IMR-90 (cell line): Measurements from ENCODE around the gene STXBP6. TPM values are rescaled to one million over a fixed set of nuclear protein-coding genes. Genes with fewer than 3 reads are reported as not detected.

Experiments used
- ATAC-seq: fragments of 200-7000 bp; cut with Tn5 transposase; 2 replicates; pipeline ENCODE4 v1.9.1; 2020; ENCODE audit warnings: low read depth, mild to moderate bottlenecking, moderate library complexity
- BruUV-seq: library from RNA; stranded (reverse); fragments of 400-500 nt; replicated peaks from 2 replicates; lab custom pipeline; 2021; lab: Mats Ljungman, UMichigan
- CTCF ChIA-PET: fragments of 300-600 bp; formaldehyde crosslinking; extraction: SDS; loops from one replicate; lab custom pipeline; 2021; ENCODE audit warnings: antibody characterized with exemption; lab: Yijun Ruan, JAX
- POLR2A ChIA-PET: fragments of 300-600 bp; sonication (Branson Sonifier 250); formaldehyde crosslinking; loops from one replicate; lab custom pipeline; 2022; ENCODE audit warnings: antibody characterized with exemption; ENCODE audit not compliant: unreplicated experiment; lab: Charles Lee
- DNase-seq: peaks from one replicate; pipeline ENCODE4 v3.0.0; 2013
- H2AFZ ChIP-seq: replicated peaks from 2 replicates; pipeline ENCODE3; 2013; ENCODE audit warnings: low read length, mild to moderate bottlenecking; ENCODE audit not compliant: poor library complexity
- H2AK5ac ChIP-seq: 2 replicates; pipeline ENCODE4 v1.6.1; 2013; ENCODE audit warnings: low read depth, low read length, inconsistent platforms
- H2AK9ac ChIP-seq: replicated peaks from 2 replicates; pipeline ENCODE3; 2013; ENCODE audit warnings: mild to moderate bottlenecking, low read depth, low read length, moderate library complexity; ENCODE audit not compliant: poor library complexity
- H2BK120ac ChIP-seq: 2 replicates; pipeline ENCODE4 v1.6.1; 2013; ENCODE audit warnings: low read depth, low read length, inconsistent platforms
- H2BK15ac ChIP-seq: 3 replicates; pipeline ENCODE4 v1.6.1; 2013; ENCODE audit warnings: low read depth, low read length, inconsistent platforms
- H2BK20ac ChIP-seq: 2 replicates; pipeline ENCODE4 v1.6.1; 2013; ENCODE audit warnings: low read depth, mild to moderate bottlenecking, inconsistent platforms, low read length, moderate library complexity
- H2BK5ac ChIP-seq: 2 replicates; pipeline ENCODE4 v1.6.1; 2013; ENCODE audit warnings: mild to moderate bottlenecking, low read depth, low read length, inconsistent platforms; ENCODE audit not compliant: poor library complexity, severe bottlenecking
- H3K14ac ChIP-seq: replicated peaks from 2 replicates; pipeline ENCODE4 v1.6.1; 2013; ENCODE audit warnings: low read depth, low read length, inconsistent platforms
- H3K18ac ChIP-seq: 2 replicates; pipeline ENCODE4 v1.6.1; 2013; ENCODE audit warnings: low read depth, low read length, control low read depth
- H3K23ac ChIP-seq: 2 replicates; pipeline ENCODE4 v1.6.1; 2013; ENCODE audit warnings: low read depth, low read length, inconsistent platforms
- H3K27ac ChIP-seq: 2 replicates; pipeline ENCODE4 v1.5.1; 2013; ENCODE audit warnings: mild to moderate bottlenecking, control low read depth, low read length; ENCODE audit not compliant: insufficient read depth
- H3K27me3 ChIP-seq: 2 replicates; pipeline ENCODE4 v1.6.1; 2013; ENCODE audit warnings: low read length; ENCODE audit not compliant: control insufficient read depth, insufficient read depth
- H3K36me3 ChIP-seq: 2 replicates; pipeline ENCODE4 v1.6.1; 2013; ENCODE audit warnings: low read length, mixed read lengths; ENCODE audit not compliant: control insufficient read depth, insufficient read depth
- H3K4ac ChIP-seq: 2 replicates; pipeline ENCODE4 v1.6.1; 2013; ENCODE audit warnings: low read depth, low read length, inconsistent platforms
- H3K4me1 ChIP-seq: 2 replicates; pipeline ENCODE4 v1.6.1; 2013; ENCODE audit warnings: low read length, mixed read lengths; ENCODE audit not compliant: control insufficient read depth, insufficient read depth
- H3K4me2 ChIP-seq: 2 replicates; pipeline ENCODE4 v1.6.1; 2013; ENCODE audit warnings: low read depth, mild to moderate bottlenecking, control low read depth, low read length, moderate library complexity
- H3K4me3 ChIP-seq: 2 replicates; pipeline ENCODE4 v1.5.1; 2013; ENCODE audit warnings: low read depth, mild to moderate bottlenecking, control low read depth, low read length, moderate library complexity; ENCODE audit not compliant: insufficient read depth
- H3K56ac ChIP-seq: 2 replicates; pipeline ENCODE4 v1.6.1; 2013; ENCODE audit warnings: low read length, inconsistent platforms; ENCODE audit not compliant: insufficient read depth; ENCODE audit errors: extremely low read depth
- H3K79me1 ChIP-seq, 2 experiments: 2 replicates each; pipeline ENCODE4 v1.6.1; 2013; ENCODE audit warnings: low read length in 2 of 2, inconsistent platforms in 1 of 2, low read depth in 1 of 2
- H3K9ac ChIP-seq: 2 replicates; pipeline ENCODE4 v1.6.1; 2013; ENCODE audit warnings: low read depth, low read length, control low read depth
- H3K9me1 ChIP-seq: 2 replicates; pipeline ENCODE4 v1.6.1; 2013; ENCODE audit warnings: low read length, inconsistent platforms; ENCODE audit not compliant: insufficient read depth
- H3K9me3 ChIP-seq: 2 replicates; pipeline ENCODE4 v1.6.1; 2013; ENCODE audit warnings: low read length; ENCODE audit not compliant: control insufficient read depth, insufficient read depth
- H4K20me1 ChIP-seq: 2 replicates; pipeline ENCODE4 v1.6.1; 2013; ENCODE audit warnings: low read length, inconsistent platforms; ENCODE audit not compliant: insufficient read depth
- H4K5ac ChIP-seq: 2 replicates; pipeline ENCODE4 v1.6.1; 2013; ENCODE audit warnings: mild to moderate bottlenecking, low read depth, low read length, control low read depth
- H4K8ac ChIP-seq, 2 experiments: 2 replicates each; pipeline ENCODE4 v1.6.1; 2013; ENCODE audit warnings: low read depth in 2 of 2, low read length in 2 of 2, control low read depth in 1 of 2, inconsistent platforms in 1 of 2
- H4K91ac ChIP-seq: 2 replicates; pipeline ENCODE4 v1.6.1; 2013; ENCODE audit warnings: low read depth, low read length, inconsistent platforms; ENCODE audit not compliant: insufficient read depth
- CEBPB ChIP-seq: IDR thresholded peaks from 2 replicates; pipeline ENCODE4 v1.6.1; 2012; ENCODE audit warnings: low read depth, low read length, improper control_type of control experiment
- CHD1 ChIP-seq: IDR thresholded peaks from 2 replicates; pipeline ENCODE4 v1.6.1; 2012; ENCODE audit warnings: low read depth, low read length, improper control_type of control experiment
- ELK1 ChIP-seq: fragments of 150-350 bp; IDR thresholded peaks from 2 replicates; pipeline ENCODE4 v1.6.1; 2016; ENCODE audit warnings: low read depth, mild to moderate bottlenecking, low read length, moderate library complexity, borderline replicate concordance
- FOS ChIP-seq: fragments of 150-350 bp; IDR thresholded peaks from 2 replicates; pipeline ENCODE4 v1.6.1; 2016; ENCODE audit warnings: low read depth, low read length
- MAFK ChIP-seq: IDR thresholded peaks from 2 replicates; pipeline ENCODE4 v1.6.1; 2012; ENCODE audit warnings: low read depth, low read length, improper control_type of control experiment
- MAZ ChIP-seq: IDR thresholded peaks from 2 replicates; pipeline ENCODE4 v1.6.1; 2012; ENCODE audit warnings: low read depth, mild to moderate bottlenecking, low read length, improper control_type of control experiment, moderate library complexity, borderline replicate concordance
- NFE2L2 ChIP-seq: fragments of 150-350 bp; IDR thresholded peaks from 2 replicates; pipeline ENCODE4 v1.6.1; 2016; ENCODE audit warnings: low read depth, mild to moderate bottlenecking, low read length
- RCOR1 ChIP-seq: IDR thresholded peaks from 2 replicates; pipeline ENCODE4 v1.6.1; 2012; ENCODE audit warnings: mild to moderate bottlenecking, low read length, improper control_type of control experiment; ENCODE audit not compliant: insufficient replicate concordance
- USF2 ChIP-seq: fragments of 150-350 bp; IDR thresholded peaks from 2 replicates; pipeline ENCODE4 v1.6.1; 2017; ENCODE audit warnings: mild to moderate bottlenecking, antibody characterized with exemption, low read length, low read depth
- WGBS, 2 experiments: methylation state at CpG; one replicate each; pipeline versions ENCODE4 v1.1.5 to v1.1.7; 2013; ENCODE audit warnings: missing lambda C conversion rate in 2 of 2; ENCODE audit not compliant: insufficient read length in 1 of 2; ENCODE audit errors: extremely low coverage in 2 of 2; 5-methylcytosine and 5-hydroxymethylcytosine counted together
- dilution Hi-C: fragments of 300-500 bp; cut with HindIII; formaldehyde crosslinking; loops from one replicate; pipeline ENCODE4 v1.14.3; 2018; ENCODE audit warnings: low sequenced_read_pairs; ENCODE audit not compliant: unreplicated experiment
- in situ Hi-C: fragments of 300-500 bp; cut with MboI; formaldehyde crosslinking; loops from 3 replicates; pipeline ENCODE4 v1.14.3; 2019; ENCODE audit warnings: low sequenced_read_pairs, inconsistent platforms, mixed read lengths
- intact Hi-C: fragments of 100-400 bp; cut with micrococcal nuclease; formaldehyde crosslinking; loops from 2 replicates; pipeline ENCODE4 v1.10.0; 2022
- polyA plus RNA-seq, 3 experiments: library from polyadenylated mRNA; depleted of rRNA; stranded (reverse); fragments of >200 nt; gene quantifications; 2 replicates each; pipeline ENCODE4 v1.2.3, GENCODE V29; 2012; ENCODE audit warnings: low replicate concordance in 1 of 3
- total RNA-seq: library from RNA; depleted of rRNA; stranded (reverse); fragments of >200 nt; gene quantifications from 2 replicates; pipeline ENCODE4 v1.2.3, GENCODE V29; 2012

STXBP6 gene
- total and polyA plus RNA-seq, 2 of the 4 experiments (the other 2 are of a cell fraction) = 14.2 to 14.3 TPM

GRCh38 chr14:24965934-24966578 lies 83.9 kb downstream of the STXBP6 start:
- dilution Hi-C loops = no loop called here
- no peaks in the 10 kb centered on the region for H3K36me3 ChIP-seq
- peak overlapping the region; percentile 79 for H3K18ac ChIP-seq
- intact Hi-C loops = loop anchor here (2.0 to 5.0 kb wide), 2 partner anchors 17 to 149 kb away; no protein-coding TSS in a partner anchor
- no peaks in the 10 kb centered on the region for H3K79me1 ChIP-seq
- DNase-seq = peak; percentile 90
- ATAC-seq = peak; percentile 90
- peak overlapping the region; percentile 82 for H2BK5ac ChIP-seq
- BruUV-seq = no TSS peak
- H2AFZ ChIP-seq = no peak overlapping the region
- H3K9ac ChIP-seq = peak overlapping the region; percentile 8; the same call in 1 of the 2 replicates
- peaks cover 3% of the 10 kb centered on the region for H3K4me1 ChIP-seq
- peak overlapping the region; percentile 48; the same call in 1 of the 2 replicates for H3K23ac ChIP-seq
- H3K9me3 ChIP-seq = no peaks in the 10 kb centered on the region
- no peak overlapping the region for H2AK9ac ChIP-seq
- POLR2A ChIA-PET = no interaction called here
- H3K27me3 ChIP-seq = no peaks in the 10 kb centered on the region
- TF ChIP-seq MAZ (0 out of 2 replicates have a peak, but pooled peaks have one; percentile 27), NFE2L2 (peak; percentile 68), USF2 (peak; percentile 68), MAFK (peak; percentile 48; the same call in 1 of the 2 replicates), CEBPB (peak; percentile 51; the same call in 1 of the 2 replicates), FOS (peak; percentile 51; the same call in 1 of the 2 replicates), RCOR1 (peak; percentile 89), ELK1 (no peak), CHD1 (no peak)
- H3K4me3 ChIP-seq = peak overlapping the region; percentile 3; the same call in 1 of the 2 replicates
- no CpG with 5 or more reads among the region's 3 CpGs for WGBS, 2 experiments
- H3K56ac ChIP-seq = 0 out of 2 replicates have a peak overlapping the region, but pooled peaks have one; percentile 28
- in situ Hi-C loops = no loop called here
- peak overlapping the region; percentile 73 for H2BK120ac ChIP-seq
- H4K5ac ChIP-seq = peak overlapping the region; percentile 47
- H2BK20ac ChIP-seq = peak overlapping the region; percentile 73; the same call in 1 of the 2 replicates
- peak overlapping the region; percentile 27; the same call in 1 of the 2 replicates for H4K91ac ChIP-seq
- no peaks in the 10 kb centered on the region for H4K20me1 ChIP-seq
- peak overlapping the region; percentile 38; the same call in 1 of the 2 replicates for H3K14ac ChIP-seq
- peak overlapping the region; percentile 16; the same call in 2 of the 3 replicates for H2BK15ac ChIP-seq
- peak overlapping the region; percentile 80 for H3K4me2 ChIP-seq
- CTCF ChIA-PET = interaction anchor here (0.6 kb wide), 1 partner anchor 28 kb away, joined by 3 read pairs; no protein-coding TSS in a partner anchor
- H3K4ac ChIP-seq = peak overlapping the region; percentile 71
- no peaks in the 10 kb centered on the region; the same call in 1 of the 2 replicates for H3K9me1 ChIP-seq
- peak overlapping the region; percentile 54; the same call in 1 of the 2 replicates for H3K27ac ChIP-seq
- H2AK5ac ChIP-seq = peak overlapping the region; percentile 33; the same call in 1 of the 2 replicates
- peak overlapping the region in 1 of 2 experiments; percentile 66; a peak in 2 of 4 replicates for H4K8ac ChIP-seq
